ENCODE measurements around the gene PSEN1. TPM values are rescaled to one million over a fixed set of nuclear protein-coding genes. Genes with fewer than 3 reads are reported as not detected.

Gene PSEN1
- total RNA-seq, 1 experiment from 2014 or later: 26.9 TPM

DNA sequence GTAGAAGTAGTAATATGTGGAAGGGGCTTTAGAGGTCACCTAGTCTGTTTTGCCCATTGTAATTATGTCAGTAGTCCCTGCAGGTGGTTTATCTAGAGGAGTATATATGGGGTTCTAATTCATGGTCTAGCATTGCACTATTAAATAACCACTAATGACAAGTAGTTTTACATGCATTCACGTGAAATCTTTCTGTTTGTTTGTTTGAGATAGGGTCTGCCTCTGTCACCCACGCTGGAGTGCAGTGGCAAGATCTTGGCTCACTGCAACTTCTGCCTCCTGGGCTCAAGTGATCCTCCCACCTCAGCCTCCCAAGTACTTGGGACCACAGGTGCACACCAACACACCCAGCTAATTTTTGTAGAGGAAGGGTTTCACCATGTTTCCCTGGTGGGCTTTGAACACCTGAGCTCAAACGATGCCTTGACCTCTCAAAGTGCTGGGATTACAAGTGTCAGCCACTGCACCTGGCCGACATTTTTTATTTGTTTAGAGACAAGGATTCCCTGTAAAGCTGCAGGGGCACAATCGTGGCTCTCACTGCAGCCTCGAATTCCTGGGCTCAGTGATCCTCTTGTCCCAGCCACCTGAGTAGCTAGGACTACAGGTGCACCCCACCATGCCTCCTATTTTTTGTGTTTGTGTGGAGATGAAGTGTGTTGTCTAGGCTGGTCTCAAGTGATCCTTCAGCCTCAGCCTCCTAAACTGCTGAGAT lies 12.0 kb upstream of the PSEN1 start:
- no TSS peak for BruUV-seq (replicated peaks)
- H3K27me3 ChIP-seq (ENCODE audit: insufficient read depth, low read length): no peaks in the 10 kb centered on the region
- H4K20me1 ChIP-seq (ENCODE audit: insufficient read depth): peaks cover 7% of the 10 kb centered on the region; the same call in 1 of the 2 replicates
- H3K4me3 ChIP-seq (replicated peaks in 1 of 2; ENCODE audit: low read depth in 1 of 2, low read length in 2 of 2): no peak overlapping the region
- H3K9ac ChIP-seq (ENCODE audit: low read length): no peak overlapping the region
- ChIA-PET RAD21 (ENCODE audit: low non-redundant PET in 1 of 2, low total read pairs in 2 of 2, uncharacterized antibody in 2 of 2, unreplicated experiment in 2 of 2) (no interaction called here), POLR2A (no interaction called here), CTCF (no interaction called here)
- no peaks in the 10 kb centered on the region for H3K4me1 ChIP-seq (ENCODE audit: control insufficient read depth in 1 of 2, insufficient read depth in 2 of 2, low read length in 2 of 2)
- no peaks in the 10 kb centered on the region for H3K9me3 ChIP-seq (ENCODE audit: control insufficient read depth in 1 of 2, insufficient read depth in 1 of 2, low read depth in 1 of 2, low read length in 2 of 2)
- H3K4me2 ChIP-seq (ENCODE audit: low read length): no peak overlapping the region
- TF ChIP-seq, protein P1, sequence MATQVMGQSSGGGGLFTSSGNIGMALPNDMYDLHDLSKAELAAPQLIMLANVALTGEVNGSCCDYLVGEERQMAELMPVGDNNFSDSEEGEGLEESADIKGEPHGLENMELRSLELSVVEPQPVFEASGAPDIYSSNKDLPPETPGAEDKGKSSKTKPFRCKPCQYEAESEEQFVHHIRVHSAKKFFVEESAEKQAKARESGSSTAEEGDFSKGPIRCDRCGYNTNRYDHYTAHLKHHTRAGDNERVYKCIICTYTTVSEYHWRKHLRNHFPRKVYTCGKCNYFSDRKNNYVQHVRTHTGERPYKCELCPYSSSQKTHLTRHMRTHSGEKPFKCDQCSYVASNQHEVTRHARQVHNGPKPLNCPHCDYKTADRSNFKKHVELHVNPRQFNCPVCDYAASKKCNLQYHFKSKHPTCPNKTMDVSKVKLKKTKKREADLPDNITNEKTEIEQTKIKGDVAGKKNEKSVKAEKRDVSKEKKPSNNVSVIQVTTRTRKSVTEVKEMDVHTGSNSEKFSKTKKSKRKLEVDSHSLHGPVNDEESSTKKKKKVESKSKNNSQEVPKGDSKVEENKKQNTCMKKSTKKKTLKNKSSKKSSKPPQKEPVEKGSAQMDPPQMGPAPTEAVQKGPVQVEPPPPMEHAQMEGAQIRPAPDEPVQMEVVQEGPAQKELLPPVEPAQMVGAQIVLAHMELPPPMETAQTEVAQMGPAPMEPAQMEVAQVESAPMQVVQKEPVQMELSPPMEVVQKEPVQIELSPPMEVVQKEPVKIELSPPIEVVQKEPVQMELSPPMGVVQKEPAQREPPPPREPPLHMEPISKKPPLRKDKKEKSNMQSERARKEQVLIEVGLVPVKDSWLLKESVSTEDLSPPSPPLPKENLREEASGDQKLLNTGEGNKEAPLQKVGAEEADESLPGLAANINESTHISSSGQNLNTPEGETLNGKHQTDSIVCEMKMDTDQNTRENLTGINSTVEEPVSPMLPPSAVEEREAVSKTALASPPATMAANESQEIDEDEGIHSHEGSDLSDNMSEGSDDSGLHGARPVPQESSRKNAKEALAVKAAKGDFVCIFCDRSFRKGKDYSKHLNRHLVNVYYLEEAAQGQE (IDR thresholded peaks at IDR 0.05; ENCODE audit: low read depth): no peak
- TF ChIP-seq ZFX (IDR thresholded peaks at IDR 0.05): no peak
- TF ChIP-seq EGR1 (IDR thresholded peaks at IDR 0.05; ENCODE audit: low read depth): no peak
- no peak for TF ChIP-seq CBX3 (IDR thresholded peaks at IDR 0.05; ENCODE audit: low read depth)
- TF ChIP-seq SIN3A (IDR thresholded peaks at IDR 0.05; ENCODE audit: low read depth): no peak
- TF ChIP-seq, protein P2, sequence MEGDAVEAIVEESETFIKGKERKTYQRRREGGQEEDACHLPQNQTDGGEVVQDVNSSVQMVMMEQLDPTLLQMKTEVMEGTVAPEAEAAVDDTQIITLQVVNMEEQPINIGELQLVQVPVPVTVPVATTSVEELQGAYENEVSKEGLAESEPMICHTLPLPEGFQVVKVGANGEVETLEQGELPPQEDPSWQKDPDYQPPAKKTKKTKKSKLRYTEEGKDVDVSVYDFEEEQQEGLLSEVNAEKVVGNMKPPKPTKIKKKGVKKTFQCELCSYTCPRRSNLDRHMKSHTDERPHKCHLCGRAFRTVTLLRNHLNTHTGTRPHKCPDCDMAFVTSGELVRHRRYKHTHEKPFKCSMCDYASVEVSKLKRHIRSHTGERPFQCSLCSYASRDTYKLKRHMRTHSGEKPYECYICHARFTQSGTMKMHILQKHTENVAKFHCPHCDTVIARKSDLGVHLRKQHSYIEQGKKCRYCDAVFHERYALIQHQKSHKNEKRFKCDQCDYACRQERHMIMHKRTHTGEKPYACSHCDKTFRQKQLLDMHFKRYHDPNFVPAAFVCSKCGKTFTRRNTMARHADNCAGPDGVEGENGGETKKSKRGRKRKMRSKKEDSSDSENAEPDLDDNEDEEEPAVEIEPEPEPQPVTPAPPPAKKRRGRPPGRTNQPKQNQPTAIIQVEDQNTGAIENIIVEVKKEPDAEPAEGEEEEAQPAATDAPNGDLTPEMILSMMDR (IDR thresholded peaks at IDR 0.05 in 2 of 3, conservative IDR thresholded peaks at IDR 0.05 in 1 of 3; ENCODE audit: borderline replicate concordance in 1 of 3, insufficient read depth in 1 of 3, low read depth in 2 of 3, low read length in 2 of 3): no peak
- no peak for TF ChIP-seq ZNF274 (IDR thresholded peaks at IDR 0.05; ENCODE audit: low read depth, low read length)
- TF ChIP-seq POLR2A (IDR thresholded peaks at IDR 0.05; ENCODE audit: borderline replicate concordance, extremely low read depth, insufficient read depth, insufficient read length): no peak
- no peak for TF ChIP-seq SRF (IDR thresholded peaks at IDR 0.05; ENCODE audit: low read depth)
- H3K9me2 ChIP-seq (ENCODE audit: insufficient read depth): no peaks in the 10 kb centered on the region
- ATAC-seq: 0 out of 2 replicates have a peak, but pooled peaks have one; percentile 9
- H3K79me2 ChIP-seq (ENCODE audit: insufficient read depth, low read length): peaks cover 16% of the 10 kb centered on the region
- peaks cover 27 to 28% of the 10 kb centered on the region in 2 experiments for H3K36me3 ChIP-seq (ENCODE audit: control insufficient read depth in 1 of 2, insufficient read depth in 2 of 2, low read length in 2 of 2)
- no peak overlapping the region for H2AFZ ChIP-seq (ENCODE audit: low read depth, low read length, poor library complexity, severe bottlenecking)
- no peak overlapping the region for H3K27ac ChIP-seq (ENCODE audit: low read depth, low read length)
- DNase-seq (ENCODE audit: low read depth, low spot score): no peak
- intact Hi-C loops (cut with micrococcal nuclease): loop anchor here (5.0 kb wide), 1 partner anchor 47 kb away; no protein-coding TSS in a partner anchor

Data from HCT116 (cell line).